GM21825 (cell line): ENCODE data around the gene KRT77.
"Not testable (repeated sequence)": the region's sequence is repeated elsewhere in the genome, so short reads cannot be mapped to it uniquely, and the experiment has no call there.

Experiments
- ATAC-seq: cut with Tn5 transposase; IDR thresholded peaks from one replicate; pipeline ENCODE4 v1.9.1; 2021; ENCODE audit warnings: mild to moderate bottlenecking, moderate library complexity; ENCODE audit not compliant: unreplicated experiment

KRT77 gene

GRCh38 chr12:52703424-52703823 is at the start of gene KRT77:
Gene KRT77, minus strand, starts transcription at chr12:52703524. Its CDS starts 90 bp downstream, at chr12:52703434.
- ATAC-seq = no peak

- ATAC-seq = no peak
These were observed 49.2 kb upstream of the KRT77 start for GRCh38 chr12:52752516-52752915.

DNA sequence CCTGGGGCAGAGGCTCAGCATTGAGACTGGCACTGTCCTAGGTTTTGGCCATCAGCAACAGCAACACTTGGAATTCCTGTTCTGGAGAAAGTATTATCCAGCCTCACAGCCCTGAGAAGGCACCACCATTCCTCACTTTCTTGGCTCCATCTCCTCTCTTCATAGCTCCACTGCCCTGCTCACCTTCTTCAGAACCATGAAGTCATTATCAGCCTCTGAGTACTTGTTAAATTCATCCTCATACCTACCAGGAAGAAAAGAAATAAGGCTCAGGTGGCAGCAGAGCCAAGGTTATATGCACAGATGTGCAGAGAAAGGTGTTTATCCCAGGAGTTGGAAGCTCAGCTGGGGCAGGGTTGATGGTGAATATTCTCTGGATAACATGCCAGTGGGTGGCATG is 48.5 kb upstream of the KRT77 start:
- no peak for ATAC-seq

DNA sequence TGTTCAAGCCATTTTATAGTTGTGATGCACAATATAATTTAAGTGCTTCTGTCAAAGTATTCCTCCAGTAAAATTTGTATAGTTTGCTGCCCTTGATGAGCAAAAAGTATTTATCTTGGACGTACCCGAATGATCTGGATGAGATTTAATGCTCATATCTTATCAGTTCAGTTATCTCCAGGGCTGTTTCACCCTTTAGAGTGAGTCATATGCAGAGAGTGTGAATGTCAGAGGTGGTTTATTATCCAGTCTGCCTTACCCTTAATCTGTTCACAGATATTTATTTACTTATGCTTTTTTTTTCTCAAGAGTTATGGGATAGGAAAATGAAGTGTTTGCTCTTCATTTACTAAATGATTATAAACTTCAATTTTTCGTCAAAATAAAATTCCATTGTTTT is 47.2 kb upstream of the KRT77 start:
- not testable (repeated sequence) for ATAC-seq

DNA sequence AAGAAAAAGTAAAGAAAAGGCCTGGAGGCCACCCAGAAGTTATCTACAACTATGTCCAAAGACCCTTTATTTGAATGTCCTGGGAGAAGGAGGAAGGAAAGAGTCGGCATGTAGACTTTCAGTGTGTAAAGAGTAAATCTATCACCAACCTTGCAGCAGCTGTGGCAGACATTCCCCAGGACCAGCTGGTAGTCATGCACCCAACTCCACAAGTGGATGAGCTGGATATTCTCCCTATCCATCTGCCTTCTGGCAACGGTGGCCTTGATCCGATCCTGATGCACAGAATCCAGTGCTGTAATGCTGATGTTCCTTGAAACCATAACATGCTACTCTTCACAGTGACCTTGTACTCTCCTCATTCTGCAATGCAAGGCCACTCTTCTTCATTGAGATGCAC is 46.5 kb upstream of the KRT77 start:
- no peak for ATAC-seq

DNA sequence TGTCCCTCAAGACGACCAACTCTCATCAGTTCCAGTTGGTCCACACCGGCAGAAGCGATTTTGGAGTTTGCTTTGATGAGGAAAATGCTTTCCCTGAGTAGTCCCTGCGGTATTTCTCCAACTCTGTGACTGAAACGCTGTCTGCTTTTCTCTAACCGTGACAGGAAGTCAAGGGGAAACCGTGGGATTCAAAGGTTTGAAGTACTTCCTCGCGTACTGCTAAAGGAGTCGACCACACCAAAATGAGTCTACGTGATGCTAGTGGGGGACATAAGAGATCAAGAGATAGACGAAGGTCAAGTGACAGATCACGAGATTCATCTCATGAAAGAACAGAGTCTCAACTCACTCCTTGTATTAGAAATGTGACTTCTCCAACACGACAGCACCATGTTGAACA is 45.3 kb upstream of the KRT77 start:
- ATAC-seq = no peak

GRCh38 chr12:52745554-52745953 is 42.2 kb upstream of the KRT77 start:
- ATAC-seq = no peak

DNA sequence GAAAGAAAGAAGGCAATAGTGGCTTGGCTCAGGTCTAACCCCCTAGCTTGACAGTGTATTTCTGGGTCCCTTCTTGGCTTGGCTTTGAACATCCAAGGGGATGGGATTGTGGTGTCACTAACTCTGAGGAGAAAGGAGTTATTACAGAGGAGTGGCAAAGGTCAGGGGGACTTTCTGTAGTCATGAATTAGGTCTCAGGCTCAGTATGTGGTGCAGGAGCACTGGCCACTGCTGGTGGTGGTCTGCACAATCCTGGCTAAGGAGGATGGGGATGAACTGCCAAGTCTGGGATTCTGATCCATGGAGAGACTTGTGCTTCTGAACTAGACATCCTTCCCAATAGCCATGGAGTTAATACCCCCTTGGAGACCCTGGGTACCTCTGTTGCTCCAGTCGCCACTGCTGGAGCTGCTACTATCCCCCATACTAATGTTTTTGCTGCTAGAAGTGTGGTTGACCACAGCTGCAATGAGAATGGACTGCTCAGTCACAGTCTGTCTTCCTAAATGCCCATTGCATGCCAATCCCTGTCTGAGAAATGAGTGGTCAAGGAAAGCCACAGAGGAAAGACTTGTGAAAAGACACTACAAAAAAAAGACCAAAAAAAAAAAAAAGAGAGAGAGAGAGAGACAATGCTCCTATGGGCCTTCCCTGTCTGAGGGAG is 41.3 kb upstream of the KRT77 start:
- no peak for ATAC-seq

DNA sequence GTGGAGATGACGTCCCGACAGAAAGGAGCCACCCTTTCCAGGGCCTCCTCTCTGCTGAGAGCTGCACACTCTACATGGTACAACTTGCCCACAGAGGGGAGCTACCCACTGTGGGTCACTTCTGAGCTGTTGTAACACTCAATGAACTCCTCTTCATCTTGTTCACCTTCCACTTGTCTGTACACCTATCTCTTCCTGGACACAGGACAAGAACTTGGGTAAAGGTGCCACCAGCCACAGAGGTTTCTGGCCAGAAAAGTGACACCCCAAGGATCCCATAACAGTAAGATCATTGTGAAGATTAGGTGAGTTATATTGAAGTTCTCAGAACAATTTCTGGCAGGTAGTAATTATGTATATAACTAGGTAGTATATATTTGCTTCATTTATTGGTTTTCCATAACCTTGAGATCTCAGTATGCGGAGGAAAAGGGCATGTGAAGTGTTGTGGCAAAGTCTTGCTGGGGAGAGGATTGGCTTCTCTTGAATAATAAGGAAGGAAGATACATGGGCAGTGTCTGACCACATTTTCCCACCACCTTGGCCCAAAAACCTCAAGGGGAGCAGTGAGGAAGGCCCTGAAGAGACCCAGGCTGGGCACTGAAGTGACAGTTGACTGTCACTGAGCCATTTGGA is 39.6 kb upstream of the KRT77 start:
- no peak for ATAC-seq

- ATAC-seq = no peak
These were observed 38.9 kb upstream of the KRT77 start for GRCh38 chr12:52742196-52742580.

- no peak for ATAC-seq
These were observed 38.3 kb upstream of the KRT77 start for GRCh38 chr12:52741375-52742195.

- no peak for ATAC-seq
These were observed 37.3 kb upstream of the KRT77 start for GRCh38 chr12:52740584-52740983.

GRCh38 chr12:52739963-52740362 is 36.6 kb upstream of the KRT77 start:
- ATAC-seq = no peak

DNA sequence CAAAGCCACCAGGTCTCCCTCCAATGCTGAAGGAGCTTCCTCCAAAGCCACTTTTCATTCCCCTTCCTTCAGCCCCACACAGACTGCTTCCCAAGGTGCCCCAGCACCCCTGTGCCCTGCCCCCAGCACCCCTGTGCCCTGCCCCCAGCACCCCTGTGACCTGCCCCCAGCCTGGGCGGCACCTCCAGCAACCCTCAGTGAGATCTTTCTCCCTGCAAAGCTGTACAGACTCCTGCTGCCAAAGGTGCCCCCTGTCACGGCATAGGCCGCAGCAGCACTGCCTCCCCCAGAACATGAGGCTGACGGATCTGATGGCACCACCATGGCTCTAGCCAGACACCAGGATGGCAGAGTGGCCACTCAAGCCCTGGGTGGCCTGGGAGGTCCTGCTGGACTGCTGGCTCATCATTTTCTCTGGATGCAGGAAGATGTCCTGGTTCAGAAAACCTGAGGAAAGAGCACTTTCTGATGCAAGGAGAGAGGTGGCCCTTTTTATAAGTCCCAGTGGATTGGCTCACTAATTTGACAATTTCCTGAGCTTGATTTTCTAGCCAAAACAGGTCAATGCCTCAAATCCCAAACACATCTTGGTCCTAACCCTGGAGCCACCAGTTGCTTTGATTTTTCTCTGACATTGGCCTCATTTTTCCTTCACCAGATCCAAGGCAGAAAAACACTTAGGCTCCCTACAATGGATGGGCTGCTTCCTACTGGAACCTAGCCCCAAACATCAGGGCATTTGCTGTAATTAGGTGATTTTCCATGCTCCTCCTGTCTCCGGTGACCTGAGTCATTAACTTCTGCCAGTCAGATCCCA is 32.7 kb upstream of the KRT77 start:
- no peak for ATAC-seq

DNA sequence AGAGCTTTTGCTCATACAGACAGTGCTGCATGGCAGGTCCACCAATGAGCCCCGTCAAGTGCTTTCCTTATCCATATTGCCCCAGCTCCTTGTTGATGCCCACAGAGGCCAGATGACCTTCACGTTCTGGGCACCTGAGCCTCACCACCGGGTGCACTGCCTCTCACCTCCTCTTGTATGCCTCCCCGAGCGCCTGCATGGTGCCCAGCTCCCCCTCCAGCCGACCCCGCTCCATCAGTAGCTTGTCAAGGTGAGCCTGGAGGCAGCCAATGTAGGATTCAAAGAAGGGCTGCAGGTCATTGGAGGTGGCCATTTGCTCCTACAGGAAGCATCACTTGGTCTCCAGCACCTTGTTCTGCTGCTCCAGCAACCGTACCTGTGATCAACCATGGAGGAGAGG is 31.8 kb upstream of the KRT77 start:
- no peak for ATAC-seq

- ATAC-seq = no peak
These were observed 27.5 kb upstream of the KRT77 start for GRCh38 chr12:52730793-52731192.

DNA sequence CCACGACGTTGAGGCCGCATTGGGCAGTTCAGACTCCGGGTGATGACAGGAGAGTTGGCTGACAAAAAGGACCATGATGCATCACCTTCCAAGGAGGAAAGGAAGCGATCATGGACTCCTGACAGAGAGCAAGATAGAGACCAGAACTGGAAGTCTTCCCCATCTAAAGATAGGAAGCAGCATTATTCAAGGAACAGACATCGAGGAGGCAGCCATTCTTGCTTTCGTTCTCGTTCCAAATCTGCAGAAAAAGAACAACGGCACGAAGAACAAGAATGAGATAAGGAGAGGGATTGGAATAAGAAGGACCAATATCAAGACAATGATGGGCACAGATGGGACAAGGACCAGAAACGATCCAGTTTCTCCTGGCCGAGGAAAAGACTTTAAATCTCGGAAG is 27.1 kb upstream of the KRT77 start:
- no peak for ATAC-seq

DNA sequence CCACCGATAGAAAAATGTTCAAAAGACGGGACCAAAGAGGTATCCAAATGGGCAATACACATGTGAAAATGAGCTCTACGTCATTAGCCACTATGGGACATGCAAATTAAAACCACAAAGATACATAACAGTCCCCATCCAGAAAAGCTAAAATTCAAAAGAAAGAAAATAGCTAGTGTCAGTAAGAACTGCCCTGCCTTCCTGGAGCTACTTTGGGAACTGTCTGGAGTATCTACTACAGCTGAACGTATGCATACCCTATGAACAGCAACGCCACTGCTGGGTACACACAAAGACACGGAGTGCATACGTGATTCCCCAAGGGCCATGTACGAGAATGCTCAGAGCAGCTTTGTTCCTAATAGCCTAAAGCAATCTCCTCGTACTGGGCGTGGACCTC is 25.8 kb upstream of the KRT77 start:
- ATAC-seq = no peak

GRCh38 chr12:52728374-52728773 is 25.1 kb upstream of the KRT77 start:
- ATAC-seq = no peak

DNA sequence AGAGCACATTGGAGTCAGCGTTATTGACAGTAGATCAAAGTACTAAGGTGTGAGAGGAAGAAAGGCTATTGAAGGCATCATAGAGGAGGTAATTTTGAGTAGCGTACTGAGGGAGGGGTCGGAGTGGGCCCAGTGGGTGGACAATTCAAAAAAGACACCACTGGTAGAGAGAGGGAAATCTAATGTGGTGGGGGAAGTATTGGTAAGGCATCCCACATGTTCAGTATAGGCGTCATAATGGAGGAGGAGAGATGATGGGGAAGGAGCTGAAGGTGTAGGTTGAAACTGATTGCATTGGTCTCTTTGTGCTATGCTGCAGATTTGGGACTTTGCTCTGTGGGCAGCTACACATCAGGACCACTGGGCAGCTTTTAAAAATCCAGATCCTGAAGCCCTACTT is 23.7 kb upstream of the KRT77 start:
- no peak for ATAC-seq

GRCh38 chr12:52726451-52726850 is 23.1 kb upstream of the KRT77 start:
- ATAC-seq = no peak
